H1 (cell line): ENCODE measurements around the gene PKD2. TPM values are rescaled to one million over a fixed set of nuclear protein-coding genes. Genes with fewer than 3 reads are reported as not detected.

Experiments
- CTCF ChIA-PET: fragments of 300-600 bp; sonication (Branson Sonifier 250); formaldehyde crosslinking; loops from one replicate; lab custom pipeline; 2021; ENCODE audit not compliant: partially characterized antibody; lab: Charles Lee
- POLR2A ChIA-PET: fragments of 300-600 bp; sonication (Branson Sonifier 250); formaldehyde crosslinking; loops from one replicate; lab custom pipeline; 2021; ENCODE audit warnings: inconsistent platforms; ENCODE audit not compliant: partially characterized antibody; lab: Charles Lee
- DNase-seq, 2 experiments: peaks; one replicate each; pipeline versions ENCODE4 v3.0.0 to v3.0.0-alpha.2; 2010 to 2022; ENCODE audit warnings: low spot score in 2 of 2, low read depth in 1 of 2, mixed read lengths in 1 of 2
- FAIRE-seq: peaks from 2 replicates; lab custom pipeline; 2011; peaks lifted over from hg19 to GRCh38; lab: Jason Lieb, UNC
- H2AFZ ChIP-seq: 2 replicates; pipeline ENCODE4 v1.8.1; 2012; ENCODE audit warnings: low read length, inconsistent platforms
- H2AK5ac ChIP-seq: 2 replicates; pipeline ENCODE4 v1.6.1; 2013; ENCODE audit warnings: low read depth, low read length
- H2BK120ac ChIP-seq: replicated peaks from 2 replicates; pipeline ENCODE3; 2013; ENCODE audit warnings: low read depth, low read length, inconsistent platforms
- H2BK12ac ChIP-seq: 2 replicates; pipeline ENCODE4 v1.6.1; 2013; ENCODE audit warnings: low read depth, low read length
- H2BK15ac ChIP-seq: 2 replicates; pipeline ENCODE4 v1.6.1; 2013; ENCODE audit warnings: low read length
- H2BK20ac ChIP-seq: 2 replicates; pipeline ENCODE4 v1.6.1; 2013; ENCODE audit warnings: low read length
- H2BK5ac ChIP-seq: 2 replicates; pipeline ENCODE4 v1.6.1; 2013; ENCODE audit warnings: low read depth, low read length
- H3K14ac ChIP-seq: 2 replicates; pipeline ENCODE4 v1.6.1; 2013; ENCODE audit warnings: inconsistent platforms; ENCODE audit not compliant: insufficient read length
- H3K18ac ChIP-seq: 2 replicates; pipeline ENCODE4 v1.6.1; 2013; ENCODE audit warnings: low read length; ENCODE audit errors: extremely low read depth
- H3K23ac ChIP-seq: 2 replicates; pipeline ENCODE4 v1.6.1; 2013; ENCODE audit warnings: inconsistent platforms; ENCODE audit not compliant: insufficient read length
- H3K23me2 ChIP-seq: 2 replicates; pipeline ENCODE4 v1.6.1; 2013; ENCODE audit warnings: low read depth, low read length
- H3K27ac ChIP-seq: 2 replicates; pipeline ENCODE4 v1.6.1; 2011; ENCODE audit warnings: low read depth, low read length, inconsistent platforms
- H3K27me3 ChIP-seq, 4 experiments: replicated peaks in 1 of 4; 1 replicate in 1 of 4; 2 replicates in 3 of 4; pipeline versions ENCODE4 v1.6.1 to v1.8.1; 2011 to 2013; ENCODE audit warnings: low read length in 3 of 4, mild to moderate bottlenecking in 3 of 4, inconsistent platforms in 2 of 4, mixed read lengths in 2 of 4, moderate library complexity in 1 of 4; ENCODE audit not compliant: control insufficient read depth in 3 of 4, insufficient read depth in 3 of 4; ENCODE audit errors: extremely low read depth in 1 of 4
- H3K36me3 ChIP-seq, 4 experiments: 2 replicates each; pipeline versions ENCODE4 v1.6.1 to v1.8.1; 2011 to 2013; ENCODE audit warnings: mild to moderate bottlenecking in 4 of 4, low read length in 3 of 4, moderate library complexity in 2 of 4, control low read depth in 1 of 4, inconsistent platforms in 1 of 4; ENCODE audit not compliant: insufficient read depth in 4 of 4, control insufficient read depth in 2 of 4
- H3K4ac ChIP-seq: replicated peaks from 2 replicates; pipeline ENCODE3; 2013; ENCODE audit warnings: low read length, low read depth, mixed read lengths, inconsistent platforms; ENCODE audit not compliant: insufficient read length
- H3K4me1 ChIP-seq, 4 experiments: replicated peaks in 1 of 4; 1 replicate in 1 of 4; 2 replicates in 3 of 4; pipeline versions ENCODE4 v1.6.1 to v1.8.1; 2011 to 2013; ENCODE audit warnings: low read length in 3 of 4, inconsistent platforms in 2 of 4, mixed read lengths in 1 of 4; ENCODE audit not compliant: insufficient read depth in 4 of 4, control insufficient read depth in 3 of 4
- H3K4me2 ChIP-seq, 2 experiments: 2 replicates each; pipeline versions ENCODE4 v1.6.1 to v1.8.1; 2011 to 2013; ENCODE audit warnings: low read depth in 2 of 2, low read length in 2 of 2, control low read depth in 1 of 2, inconsistent platforms in 1 of 2, mild to moderate bottlenecking in 1 of 2; ENCODE audit not compliant: insufficient read depth in 1 of 2
- H3K4me3 ChIP-seq, 4 experiments: fragments of 200-600, 300-600 bp in 1 of 4; sonication (generic), shearing (Covaris generic), sonication (Bioruptor Twin) in 1 of 4; 2 replicates each; pipeline versions ENCODE4 v1.5.1 to v1.8.1; 2011 to 2016; ENCODE audit warnings: low read length in 4 of 4, low read depth in 3 of 4, control low read depth in 2 of 4, inconsistent platforms in 2 of 4, mild to moderate bottlenecking in 2 of 4, mixed read lengths in 1 of 4, moderate library complexity in 1 of 4; ENCODE audit not compliant: insufficient read depth in 2 of 4; ENCODE audit errors: extremely low read depth in 1 of 4
- H3K56ac ChIP-seq: replicated peaks from 2 replicates; pipeline ENCODE3; 2013; ENCODE audit warnings: low read depth, mild to moderate bottlenecking, mixed read lengths, low read length, inconsistent platforms; ENCODE audit not compliant: insufficient read length
- H3K79me1 ChIP-seq: 2 replicates; pipeline ENCODE4 v1.6.1; 2013; ENCODE audit warnings: low read depth, low read length, control low read depth
- H3K79me2 ChIP-seq, 2 experiments: 2 replicates each; pipeline versions ENCODE4 v1.6.1 to v1.8.1; 2012 to 2013; ENCODE audit warnings: low read length in 2 of 2, mild to moderate bottlenecking in 2 of 2, inconsistent platforms in 1 of 2; ENCODE audit not compliant: insufficient read depth in 2 of 2, control insufficient read depth in 1 of 2
- H3K9ac ChIP-seq, 4 experiments: replicated peaks in 1 of 4; 1 replicate in 1 of 4; 2 replicates in 3 of 4; pipeline versions ENCODE4 v1.6.1 to v1.8.1; 2011 to 2013; ENCODE audit warnings: low read depth in 3 of 4, low read length in 3 of 4, control low read depth in 2 of 4, mild to moderate bottlenecking in 2 of 4, moderate library complexity in 2 of 4, inconsistent platforms in 1 of 4; ENCODE audit errors: extremely low read depth in 1 of 4
- H3K9me3 ChIP-seq, 2 experiments: 2 replicates each; pipeline versions ENCODE4 v1.6.1 to v1.8.1; 2012 to 2013; ENCODE audit warnings: mild to moderate bottlenecking in 2 of 2, moderate library complexity in 2 of 2, control low read depth in 1 of 2, inconsistent platforms in 1 of 2, low read depth in 1 of 2, low read length in 1 of 2, mixed read lengths in 1 of 2; ENCODE audit not compliant: insufficient read depth in 2 of 2
- H4K20me1 ChIP-seq, 2 experiments: replicated peaks in 1 of 2; 2 replicates each; pipeline versions ENCODE3 to v1.8.1; 2011 to 2013; ENCODE audit warnings: inconsistent platforms in 2 of 2, low read length in 2 of 2, mild to moderate bottlenecking in 1 of 2; ENCODE audit not compliant: insufficient read depth in 2 of 2, control insufficient read depth in 1 of 2
- H4K5ac ChIP-seq: 2 replicates; pipeline ENCODE4 v1.6.1; 2013; ENCODE audit warnings: low read length, low read depth, mixed read lengths, inconsistent platforms; ENCODE audit not compliant: insufficient read length
- H4K8ac ChIP-seq: 2 replicates; pipeline ENCODE4 v1.8.0; 2013; ENCODE audit warnings: mild to moderate bottlenecking, moderate library complexity, low read length, inconsistent platforms; ENCODE audit not compliant: insufficient read depth; ENCODE audit errors: extremely low read depth
- H4K91ac ChIP-seq: replicated peaks from 2 replicates; pipeline ENCODE3; 2013; ENCODE audit warnings: low read length, mixed read lengths, inconsistent platforms; ENCODE audit not compliant: insufficient read length
- CHD2 ChIP-seq: IDR thresholded peaks from 2 replicates; pipeline ENCODE4 v1.6.1; 2012; ENCODE audit warnings: low read length, improper control_type of control experiment
- GABPA ChIP-seq: IDR thresholded peaks from 2 replicates; pipeline ENCODE4 v1.6.1; 2011; ENCODE audit warnings: mild to moderate bottlenecking, low read length, moderate library complexity, borderline replicate concordance; ENCODE audit not compliant: insufficient read depth
- NRF1 ChIP-seq: IDR thresholded peaks from 2 replicates; pipeline ENCODE4 v1.6.1; 2011; ENCODE audit warnings: mild to moderate bottlenecking, low read depth, low read length, improper control_type of control experiment
- RBBP5 ChIP-seq: IDR thresholded peaks from 2 replicates; pipeline ENCODE4 v1.7.1; 2012; ENCODE audit warnings: low read depth, mild to moderate bottlenecking, inconsistent platforms, low read length, moderate library complexity, borderline replicate concordance
- TAF1 ChIP-seq: IDR thresholded peaks from 2 replicates; pipeline ENCODE4 v1.6.1; 2011; ENCODE audit warnings: mild to moderate bottlenecking, low read depth, low read length
- TBP ChIP-seq: IDR thresholded peaks from 2 replicates; pipeline ENCODE4 v1.6.1; 2011; ENCODE audit warnings: low read depth, low read length, improper control_type of control experiment
- ZNF274 ChIP-seq: IDR thresholded peaks from 2 replicates; pipeline ENCODE4 v1.7.0; 2012; ENCODE audit warnings: low read length, borderline replicate concordance; ENCODE audit errors: extremely low read depth
- WGBS, 2 experiments: shearing (Covaris generic) in 1 of 2; methylation state at CpG; one replicate each; pipeline versions ENCODE4 v1.1.6 to v1.1.7; 2013 to 2015; ENCODE audit warnings: low lambda C conversion rate in 2 of 2, mixed read lengths in 2 of 2, inconsistent platforms in 1 of 2, low coverage in 1 of 2, missing lambda C conversion rate in 1 of 2; ENCODE audit not compliant: insufficient replicate concordance in 2 of 2, insufficient coverage in 1 of 2, insufficient read length in 1 of 2; ENCODE audit errors: extremely low coverage in 1 of 2, missing lambda C conversion rate in 1 of 2; 5-methylcytosine and 5-hydroxymethylcytosine counted together
- polyA plus RNA-seq, 7 experiments: library from polyadenylated mRNA; depleted of rRNA in 3 of 7; stranded (reverse) in 5 of 7; unstranded in 2 of 7; fragments of >200 nt in 5 of 7; fragments of 200-250 nt in 2 of 7; gene quantifications; 1 replicate in 5 of 7; 2 replicates in 1 of 7; 4 replicates in 1 of 7; pipeline versions ENCODE4 v1.2.1 to v1.2.3, GENCODE V29; 2011 to 2013; ENCODE audit warnings: missing spikeins in 2 of 7, mixed read lengths in 2 of 7
- total RNA-seq: library from RNA; stranded (reverse); fragmentation: NEBNext Ultra II Directional; extraction: Animal tissue kit (Norgen Biotek cat#: 25700); gene quantifications from 2 replicates; pipeline ENCODE4 v1.2.1, GENCODE V29; 2021
- TF ChIP-seq, protein P1 (sequence below): IDR thresholded peaks from 2 replicates; pipeline ENCODE4 v1.6.1; 2012; ENCODE audit warnings: inconsistent platforms

PKD2 gene
- total and polyA plus RNA-seq, 2 of the 8 experiments (the other 6 are each of a cell fraction or from before 2014, with no cell fraction given): 16.0 to 32.0 TPM

DNA sequence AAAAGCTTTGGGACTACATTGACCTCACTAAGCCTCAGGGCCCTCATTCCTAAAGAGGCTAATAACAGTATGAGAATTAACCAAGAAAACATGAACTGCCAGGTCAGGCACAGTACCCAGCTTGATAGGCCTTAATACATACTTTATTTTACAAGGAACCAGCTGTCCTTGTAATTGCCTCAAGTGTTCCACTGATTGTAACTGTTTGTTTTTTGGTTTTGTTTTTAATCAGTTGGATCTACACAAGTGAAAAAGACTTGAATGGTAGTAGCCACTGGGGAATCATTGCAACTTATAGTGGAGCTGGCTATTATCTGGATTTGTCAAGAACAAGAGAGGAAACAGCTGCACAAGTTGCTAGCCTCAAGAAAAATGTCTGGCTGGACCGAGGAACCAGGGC, 35.6 kb downstream of the PKD2 start:
- Histone ChIP-seq H2BK12ac (no peak overlapping the region), H4K20me1 (no peaks in the 10 kb centered on the region), H3K14ac (no peak overlapping the region), H3K27me3 (no peaks in the 10 kb centered on the region), H3K9ac (no peak overlapping the region), H2BK5ac (no peak overlapping the region), H3K18ac (no peak overlapping the region), H3K56ac (no peak overlapping the region), H2AK5ac (no peak overlapping the region), H2BK20ac (no peak overlapping the region), H2BK15ac (no peak overlapping the region), H3K4me1 (no peaks in the 10 kb centered on the region), H4K91ac (no peak overlapping the region), H4K8ac (no peak overlapping the region), H3K4ac (no peak overlapping the region), H3K23ac (no peak overlapping the region), H3K36me3 (peaks cover 26 to 88% (median 70%) of the 10 kb centered on the region in 4 experiments), H3K79me2 (no peaks in the 10 kb centered on the region), H2AFZ (no peak overlapping the region), H3K4me2 (no peak overlapping the region), H4K5ac (no peak overlapping the region), H3K27ac (no peak overlapping the region), H3K4me3 (no peak overlapping the region), H3K9me3 (no peaks in the 10 kb centered on the region), H3K79me1 (no peaks in the 10 kb centered on the region; the same call in 1 of the 2 replicates), H2BK120ac (no peak overlapping the region), H3K23me2 (no peaks in the 10 kb centered on the region)
- FAIRE-seq (no peak), DNase-seq (no peak)
- CTCF ChIA-PET: interaction anchor here (0.9 to 1.2 kb wide), 4 partner anchors 8 to 169 kb away, joined by 3 to 5 read pairs (median 4); no protein-coding TSS in a partner anchor
- 100% methylated on average over 1 of the region's 1 CpG; no CpG with 5 or more reads in 1 of the 2 experiments for WGBS, 2 experiments
- TF ChIP-seq NRF1 (no peak), GABPA (no peak), ZNF274 (no peak), TBP (no peak), CHD2 (no peak), TAF1 (no peak), RBBP5 (no peak)
- TF ChIP-seq, protein P1, sequence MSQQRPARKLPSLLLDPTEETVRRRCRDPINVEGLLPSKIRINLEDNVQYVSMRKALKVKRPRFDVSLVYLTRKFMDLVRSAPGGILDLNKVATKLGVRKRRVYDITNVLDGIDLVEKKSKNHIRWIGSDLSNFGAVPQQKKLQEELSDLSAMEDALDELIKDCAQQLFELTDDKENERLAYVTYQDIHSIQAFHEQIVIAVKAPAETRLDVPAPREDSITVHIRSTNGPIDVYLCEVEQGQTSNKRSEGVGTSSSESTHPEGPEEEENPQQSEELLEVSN: no peak
- POLR2A ChIA-PET: no interaction called here
